22Rv1 (cell line): ENCODE measurements around the gene CANX.

Experiments
- CTCF ChIP-seq: fragments of 450-650 bp; IDR thresholded peaks from 2 replicates; pipeline ENCODE4 v1.5.1; 2017; ENCODE audit warnings: mild to moderate bottlenecking
- ZFX ChIP-seq: fragments of 450-650 bp; IDR thresholded peaks from 2 replicates; pipeline ENCODE4 v1.6.1; 2017; ENCODE audit warnings: antibody characterized with exemption, borderline replicate concordance

- TF ChIP-seq CTCF (no peak), ZFX (no peak)
Measured at GRCh38 chr5:179758955-179759354, 60.2 kb downstream of the CANX start.
